PC-3 (cell line): ENCODE results near the gene RAI14. TPM values are rescaled to one million over a fixed set of nuclear protein-coding genes. Genes with fewer than 3 reads are reported as not detected.

Source experiments
- ATAC-seq: fragments of 200-7000 bp; cut with Tn5 transposase; 2 replicates; pipeline ENCODE4 v1.9.1; 2020; ENCODE audit warnings: mild to moderate bottlenecking, moderate library complexity
- BruUV-seq: library from RNA; stranded (reverse); fragments of 400-500 nt; replicated peaks from 2 replicates; lab custom pipeline; 2021; lab: Mats Ljungman, UMichigan
- CTCF ChIA-PET: fragments of 300-600 bp; sonication (Branson Sonifier 250); formaldehyde crosslinking; loops from one replicate; lab custom pipeline; 2022; ENCODE audit warnings: antibody characterized with exemption; lab: Charles Lee
- POLR2A ChIA-PET: fragments of 300-600 bp; sonication (Branson Sonifier 250); formaldehyde crosslinking; loops from one replicate; lab custom pipeline; 2022; ENCODE audit warnings: antibody characterized with exemption; ENCODE audit not compliant: unreplicated experiment; lab: Charles Lee
- DNase-seq: peaks from one replicate; pipeline ENCODE4 v3.0.0-alpha.2; 2015
- H2AFZ ChIP-seq: fragments of 300-600 bp; sonication (generic); 2 replicates; pipeline ENCODE4 v1.6.0; 2016; ENCODE audit warnings: antibody characterized with exemption, low read length
- H3F3A ChIP-seq: fragments of 300-600 bp; sonication (generic); one replicate; pipeline ENCODE4 v1.6.0; 2017; ENCODE audit warnings: antibody characterized with exemption, low read length, control low read depth, mild to moderate bottlenecking; ENCODE audit not compliant: unreplicated experiment
- H3K27ac ChIP-seq: fragments of 300-600 bp; sonication (generic); 2 replicates; pipeline ENCODE4 v1.5.1; 2016; ENCODE audit warnings: mild to moderate bottlenecking, low read length
- H3K27me3 ChIP-seq: fragments of 300-600 bp; sonication (generic); 2 replicates; pipeline ENCODE4 v1.6.1; 2016; ENCODE audit warnings: low read length, mixed read lengths
- H3K36me3 ChIP-seq: fragments of 300-600 bp; sonication (generic); 2 replicates; pipeline ENCODE4 v1.6.1; 2016; ENCODE audit warnings: low read depth, mixed run types, low read length, mixed read lengths
- H3K4me1 ChIP-seq: fragments of 300-600 bp; sonication (generic); 2 replicates; pipeline ENCODE4 v1.5.1; 2016; ENCODE audit warnings: low read length; ENCODE audit not compliant: insufficient read depth
- H3K4me2 ChIP-seq: fragments of 300-600 bp; sonication (generic); 2 replicates; pipeline ENCODE4 v1.6.0; 2016; ENCODE audit warnings: low read length
- H3K4me3 ChIP-seq: fragments of 300-600 bp; sonication (generic); 2 replicates; pipeline ENCODE4 v1.5.1; 2016; ENCODE audit warnings: mild to moderate bottlenecking, low read length, mixed read lengths
- H3K79me2 ChIP-seq: fragments of 300-600 bp; sonication (generic); 2 replicates; pipeline ENCODE4 v1.6.1; 2017; ENCODE audit warnings: low read length, mixed read lengths
- H3K9ac ChIP-seq: fragments of 300-600 bp; sonication (generic); 2 replicates; pipeline ENCODE4 v1.6.0; 2016; ENCODE audit warnings: mild to moderate bottlenecking, low read length
- H3K9me2 ChIP-seq: fragments of 300-600 bp; sonication (generic); replicated peaks from 2 replicates; pipeline ENCODE4 v1.6.1; 2016; ENCODE audit warnings: mixed run types, low read length, mixed read lengths
- H3K9me3 ChIP-seq: fragments of 300-600 bp; sonication (generic); 2 replicates; pipeline ENCODE4 v1.6.1; 2016; ENCODE audit warnings: low read length, mixed read lengths
- H4K20me1 ChIP-seq: fragments of 300-600 bp; sonication (generic); 2 replicates; pipeline ENCODE4 v1.6.1; 2016; ENCODE audit warnings: low read length, mixed read lengths
- EZH2 ChIP-seq: fragments of 300-600 bp; sonication (generic); IDR thresholded peaks from one replicate; pipeline ENCODE4 v1.6.1; 2017; ENCODE audit warnings: antibody characterized with exemption, mild to moderate bottlenecking, low read length; ENCODE audit not compliant: unreplicated experiment
- EZH2phosphoT487 ChIP-seq: fragments of 300-600 bp; sonication (generic); IDR thresholded peaks from 2 replicates; pipeline ENCODE4 v1.6.1; 2018; ENCODE audit warnings: mild to moderate bottlenecking, antibody characterized with exemption, low read length, borderline replicate concordance
- intact Hi-C: fragments of 100-400 bp; cut with micrococcal nuclease; formaldehyde crosslinking; loops from 2 replicates; pipeline ENCODE4 v1.9.0; 2023
- total RNA-seq: library from RNA; depleted of rRNA; stranded (reverse); fragments of >200 nt; gene quantifications from 2 replicates; pipeline ENCODE4 v1.2.3, GENCODE V29; 2014
- TF ChIP-seq, protein P1 (sequence below): fragments of 300-600 bp; sonication (generic); conservative IDR thresholded peaks from 2 replicates; pipeline ENCODE4 v1.5.1; 2017; ENCODE audit warnings: antibody characterized with exemption, low read depth, mild to moderate bottlenecking, low read length

Gene RAI14
- total RNA-seq, 1 experiment from 2014 or later: 73.5 TPM

DNA sequence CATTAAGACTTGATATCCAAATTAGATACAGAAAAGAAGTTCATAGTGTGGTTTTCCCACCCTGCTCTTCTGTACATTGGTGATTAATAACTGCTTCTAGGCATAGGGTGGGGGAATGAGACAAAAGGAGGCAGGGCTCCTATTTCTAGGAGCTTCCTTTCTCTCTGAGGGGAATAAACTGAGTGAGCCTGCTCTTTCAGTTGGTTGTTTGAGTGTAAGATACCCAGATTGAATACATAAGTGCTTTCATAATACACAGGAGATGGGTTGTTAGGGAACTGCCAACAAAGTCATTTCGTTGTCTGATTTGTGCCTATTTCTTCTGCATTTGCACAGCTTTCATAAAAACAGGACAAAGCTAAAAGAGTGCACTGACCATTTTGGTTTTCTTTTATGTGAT lies 133.9 kb downstream of the RAI14 start:
- Histone ChIP-seq H3K4me3 (no peak overlapping the region), H2AFZ (no peak overlapping the region), H3K9me2 (no peaks in the 10 kb centered on the region), H3K9ac (no peak overlapping the region), H3K27ac (no peak overlapping the region), H3K4me1 (no peaks in the 10 kb centered on the region), H3K36me3 (peaks cover 6% of the 10 kb centered on the region; the same call in 1 of the 2 replicates), H4K20me1 (no peaks in the 10 kb centered on the region), H3F3A (no peaks in the 10 kb centered on the region), H3K9me3 (no peaks in the 10 kb centered on the region), H3K4me2 (no peak overlapping the region), H3K79me2 (0 out of 2 replicates have a peak, but pooled peaks cover 3% of the 10 kb centered on the region), H3K27me3 (no peaks in the 10 kb centered on the region)
- BruUV-seq: no TSS peak
- DNase-seq: no peak
- ChIA-PET CTCF (no interaction called here), POLR2A (no interaction called here)
- no peak for ATAC-seq
- TF ChIP-seq EZH2 (no peak), EZH2phosphoT487 (no peak)
- TF ChIP-seq, protein P1, sequence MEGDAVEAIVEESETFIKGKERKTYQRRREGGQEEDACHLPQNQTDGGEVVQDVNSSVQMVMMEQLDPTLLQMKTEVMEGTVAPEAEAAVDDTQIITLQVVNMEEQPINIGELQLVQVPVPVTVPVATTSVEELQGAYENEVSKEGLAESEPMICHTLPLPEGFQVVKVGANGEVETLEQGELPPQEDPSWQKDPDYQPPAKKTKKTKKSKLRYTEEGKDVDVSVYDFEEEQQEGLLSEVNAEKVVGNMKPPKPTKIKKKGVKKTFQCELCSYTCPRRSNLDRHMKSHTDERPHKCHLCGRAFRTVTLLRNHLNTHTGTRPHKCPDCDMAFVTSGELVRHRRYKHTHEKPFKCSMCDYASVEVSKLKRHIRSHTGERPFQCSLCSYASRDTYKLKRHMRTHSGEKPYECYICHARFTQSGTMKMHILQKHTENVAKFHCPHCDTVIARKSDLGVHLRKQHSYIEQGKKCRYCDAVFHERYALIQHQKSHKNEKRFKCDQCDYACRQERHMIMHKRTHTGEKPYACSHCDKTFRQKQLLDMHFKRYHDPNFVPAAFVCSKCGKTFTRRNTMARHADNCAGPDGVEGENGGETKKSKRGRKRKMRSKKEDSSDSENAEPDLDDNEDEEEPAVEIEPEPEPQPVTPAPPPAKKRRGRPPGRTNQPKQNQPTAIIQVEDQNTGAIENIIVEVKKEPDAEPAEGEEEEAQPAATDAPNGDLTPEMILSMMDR: no peak
- intact Hi-C loops: no loop called here

DNA sequence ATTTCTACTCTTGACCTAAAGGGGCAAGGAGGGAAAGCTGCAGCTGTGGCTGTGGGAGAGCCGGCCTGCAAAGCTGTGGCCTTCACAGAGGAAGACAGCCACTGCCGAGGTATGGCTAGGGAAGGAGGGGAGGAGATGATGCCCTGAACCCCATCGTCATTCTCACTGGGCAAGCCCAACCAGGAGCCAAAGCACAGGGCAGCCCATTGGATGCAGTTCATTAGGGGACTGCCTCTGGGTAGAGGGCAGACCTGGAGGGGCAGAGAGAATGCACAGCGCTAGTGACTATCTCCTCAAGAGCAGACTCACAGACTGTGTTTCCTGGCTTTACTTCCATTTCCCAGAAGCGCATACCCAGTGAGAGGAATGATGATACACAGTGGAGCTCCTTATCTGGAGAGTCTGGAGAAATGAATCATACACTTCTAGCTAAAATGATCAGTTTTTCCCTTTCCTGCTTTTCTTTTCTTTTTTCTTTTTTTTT lies 135.7 kb downstream of the RAI14 start:
- H3F3A ChIP-seq: no peaks in the 10 kb centered on the region
- POLR2A ChIA-PET: interaction anchor here (0.6 kb wide), 1 partner anchor 74 kb away, joined by 6 read pairs; no protein-coding TSS in a partner anchor
- peaks cover 17% of the 10 kb centered on the region; the same call in 1 of the 2 replicates for H3K36me3 ChIP-seq
- no TSS peak for BruUV-seq
- 0 out of 2 replicates have a peak, but pooled peaks cover 3% of the 10 kb centered on the region for H3K79me2 ChIP-seq
- TF ChIP-seq, protein P1: no peak
- TF ChIP-seq EZH2 (no peak), EZH2phosphoT487 (no peak)
- H3K9me2 ChIP-seq: no peaks in the 10 kb centered on the region
- no peak overlapping the region for H3K9ac ChIP-seq
- H3K9me3 ChIP-seq: no peaks in the 10 kb centered on the region
- ATAC-seq: no peak
- H3K4me1 ChIP-seq: no peaks in the 10 kb centered on the region
- no peaks in the 10 kb centered on the region for H4K20me1 ChIP-seq
- no peak overlapping the region for H3K27ac ChIP-seq
- DNase-seq: no peak
- intact Hi-C loops: no loop called here
- H2AFZ ChIP-seq: no peak overlapping the region
- H3K4me3 ChIP-seq: no peak overlapping the region
- no peaks in the 10 kb centered on the region for H3K27me3 ChIP-seq
- CTCF ChIA-PET: no interaction called here
- no peak overlapping the region for H3K4me2 ChIP-seq

DNA sequence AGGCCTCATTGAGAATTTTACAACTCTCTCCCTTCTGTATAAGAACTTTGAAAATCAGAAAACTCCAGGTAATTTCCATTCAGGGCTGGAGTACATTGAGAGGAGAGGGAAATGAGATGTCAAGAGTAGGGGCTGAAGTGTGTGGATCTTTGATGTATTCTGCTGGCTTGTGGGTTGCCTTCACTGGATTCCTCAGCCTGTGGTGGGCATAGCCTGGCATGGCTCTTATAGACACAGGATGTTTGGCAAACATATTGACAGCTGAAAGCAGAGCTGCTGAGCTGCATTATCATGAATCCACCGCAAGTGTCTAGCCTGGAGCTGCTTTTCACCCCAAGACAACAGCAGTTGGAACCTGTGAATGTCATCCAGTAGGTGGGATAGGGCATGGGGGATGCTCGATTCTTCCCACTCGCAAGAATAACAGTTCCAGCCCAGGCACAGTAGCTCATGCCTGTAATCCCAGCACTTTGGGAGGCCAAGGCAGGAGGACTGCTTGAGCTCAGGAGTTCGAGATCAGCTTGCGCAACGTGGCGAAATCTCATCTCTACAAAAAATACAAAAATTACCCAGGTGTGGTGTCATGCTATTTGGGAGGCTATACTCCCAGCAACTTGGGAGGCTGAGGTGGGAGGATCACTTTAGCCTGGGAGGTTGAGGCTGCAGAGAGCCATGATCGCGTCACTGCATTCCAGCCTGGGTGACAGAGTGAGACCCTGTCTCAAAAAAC lies 146.9 kb downstream of the RAI14 start:
- no TSS peak for BruUV-seq
- Histone ChIP-seq H2AFZ (no peak overlapping the region), H3K9me3 (no peaks in the 10 kb centered on the region), H3K27me3 (no peaks in the 10 kb centered on the region), H4K20me1 (no peaks in the 10 kb centered on the region), H3K4me1 (no peaks in the 10 kb centered on the region), H3K4me3 (no peak overlapping the region), H3K9me2 (no peaks in the 10 kb centered on the region), H3K9ac (no peak overlapping the region), H3K79me2 (no peaks in the 10 kb centered on the region), H3K4me2 (no peak overlapping the region), H3F3A (no peaks in the 10 kb centered on the region), H3K36me3 (peaks cover 44% of the 10 kb centered on the region), H3K27ac (no peak overlapping the region)
- ChIA-PET POLR2A (no interaction called here), CTCF (interaction anchor here (0.5 kb wide), 1 partner anchor 314 kb away, joined by 3 read pairs; no protein-coding TSS in a partner anchor)
- intact Hi-C loops: no loop called here
- no peak for TF ChIP-seq EZH2
- TF ChIP-seq, protein P1: no peak
- TF ChIP-seq EZH2phosphoT487: no peak
- DNase-seq (no peak), ATAC-seq (no peak)
